Activated gamma-delta T cell treated with Interleukin-2 at 50 U/mL for 16 hours (primary cell): ENCODE results near the gene ABCC3.

Source experiments
- DNase-seq: peaks from one replicate; pipeline ENCODE4 v3.0.0-alpha.2; 2020

The ABCC3 gene

DNA sequence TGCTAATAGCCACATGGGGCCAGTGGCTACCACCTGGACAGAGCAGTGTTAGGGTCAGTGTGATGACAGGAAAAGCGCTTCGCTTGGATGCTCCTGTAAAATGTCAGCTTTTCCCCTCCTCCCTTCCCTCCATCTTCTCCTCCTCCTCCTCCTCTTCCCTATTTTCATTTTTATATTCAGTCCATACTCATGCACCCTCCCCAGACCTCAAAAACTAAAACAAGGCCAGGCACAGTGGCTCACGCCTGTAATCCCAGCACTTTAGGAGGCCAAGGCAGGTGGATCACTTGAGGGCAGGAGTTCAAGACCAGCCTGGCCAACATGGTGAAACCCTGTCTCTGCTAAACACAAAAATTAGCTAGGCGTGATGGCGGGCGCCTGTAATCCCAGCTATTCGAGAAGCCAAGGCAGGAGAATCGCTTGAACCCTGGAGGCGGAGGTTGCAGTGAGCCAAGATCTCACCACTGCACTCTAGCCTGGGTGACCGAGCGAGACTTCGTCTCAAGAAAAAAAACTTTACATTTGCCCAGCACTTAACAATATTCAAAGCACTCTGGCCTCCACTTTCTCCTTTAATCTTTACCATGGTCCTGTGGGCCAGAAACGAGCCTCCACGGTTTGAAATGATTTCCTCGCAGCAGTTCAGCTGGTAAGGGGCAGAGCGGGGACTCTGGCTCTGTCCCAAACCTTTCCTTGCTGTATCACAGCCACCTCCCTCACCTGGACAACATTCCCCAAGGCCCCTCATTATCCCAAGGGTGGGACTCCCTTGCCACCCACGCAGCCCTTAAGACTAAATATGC, 51.2 kb downstream of the ABCC3 start:
- no peak for DNase-seq

DNA sequence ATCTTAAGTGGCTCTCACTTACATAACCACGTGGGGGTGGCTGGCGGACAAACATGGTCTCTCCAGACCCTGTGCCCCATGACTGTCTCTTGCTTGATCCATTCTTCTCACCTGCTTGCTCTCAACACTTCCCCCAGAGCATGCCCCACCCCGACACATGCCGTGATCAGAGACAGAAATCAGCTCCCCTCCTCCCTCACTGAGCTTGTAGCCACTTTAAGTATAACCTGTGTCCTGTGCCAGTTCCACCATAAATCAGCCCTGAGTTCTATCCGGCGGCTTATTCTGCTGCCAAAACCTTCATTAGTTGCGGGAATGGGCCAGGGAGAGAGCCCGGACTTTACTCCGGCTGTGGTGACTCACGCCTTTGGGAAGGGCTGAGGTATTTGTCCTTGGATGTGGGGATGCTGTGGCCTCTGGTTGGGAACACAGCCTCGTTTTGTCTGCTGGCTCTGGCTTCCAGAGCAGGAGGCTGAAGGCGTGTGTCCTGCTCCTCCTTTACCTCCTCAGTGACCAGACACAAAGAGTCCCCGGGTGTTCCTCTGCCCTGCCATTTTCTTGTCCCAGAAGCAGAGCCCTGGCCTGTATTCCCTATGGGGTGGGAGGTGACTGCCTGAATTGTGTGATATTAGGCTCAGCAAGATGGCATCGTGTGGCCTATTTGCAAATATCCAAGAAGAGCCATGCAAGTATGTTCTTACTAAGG, 52.0 kb downstream of the ABCC3 start:
- DNase-seq: no peak

DNA sequence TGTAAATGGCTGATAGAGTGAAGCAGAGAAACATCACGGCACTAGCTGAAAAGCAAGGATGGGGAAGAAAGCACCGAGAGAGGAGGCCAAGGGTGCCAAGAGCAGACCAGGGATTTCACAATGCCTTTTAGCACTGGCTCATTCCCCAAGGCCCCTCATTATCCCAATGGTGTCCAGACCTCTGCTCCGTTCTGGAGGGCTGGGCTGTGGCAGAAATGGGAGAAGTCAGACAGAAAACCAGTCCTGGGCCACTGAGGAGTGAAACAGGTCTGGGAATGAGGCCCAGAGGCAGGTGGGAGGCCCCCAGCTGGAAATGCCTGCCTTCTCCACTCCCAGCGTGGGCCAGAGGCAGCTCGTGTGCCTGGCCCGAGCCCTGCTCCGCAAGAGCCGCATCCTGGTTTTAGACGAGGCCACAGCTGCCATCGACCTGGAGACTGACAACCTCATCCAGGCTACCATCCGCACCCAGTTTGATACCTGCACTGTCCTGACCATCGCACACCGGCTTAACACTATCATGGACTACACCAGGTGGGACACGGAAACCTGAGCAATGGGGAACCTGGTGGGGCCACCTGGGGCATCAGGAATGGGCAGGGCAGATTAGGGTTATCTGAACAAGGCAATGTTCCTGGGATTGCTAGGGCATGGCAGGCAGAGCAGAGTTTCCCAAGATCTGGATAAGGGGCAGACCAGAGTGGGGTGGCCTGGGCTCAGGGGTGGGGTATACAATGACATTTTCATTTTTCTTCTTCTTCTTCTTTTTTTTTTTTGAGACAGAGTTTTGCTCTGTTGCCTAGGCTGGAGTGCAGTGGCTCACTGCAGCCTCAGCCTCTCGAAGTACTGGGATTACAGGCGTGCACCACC, 52.8 kb downstream of the ABCC3 start:
- DNase-seq: no peak

DNA sequence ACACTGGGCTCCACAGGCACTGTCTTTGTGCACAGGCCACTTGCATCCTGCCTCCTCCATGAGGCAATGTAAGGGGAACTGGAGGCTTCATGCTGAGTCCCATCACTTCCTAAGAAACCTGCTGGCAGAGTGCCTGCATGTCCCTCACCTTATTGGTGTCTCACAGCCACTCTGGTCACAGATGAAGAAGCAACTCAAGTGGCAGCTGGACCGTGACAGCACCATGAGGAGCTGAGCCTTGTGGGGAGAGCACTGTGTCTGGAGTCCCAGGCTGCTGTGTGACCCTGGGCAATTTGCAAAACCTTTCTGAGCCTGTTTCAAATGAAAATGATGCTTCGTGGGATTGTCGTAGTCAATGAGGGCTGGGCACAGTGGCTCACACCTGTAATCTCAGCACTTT, 53.6 kb downstream of the ABCC3 start:
- DNase-seq: no peak

- DNase-seq: no peak
Observed at GRCh38 chr17:50689251-50689650, 54.6 kb downstream of the ABCC3 start.

DNA sequence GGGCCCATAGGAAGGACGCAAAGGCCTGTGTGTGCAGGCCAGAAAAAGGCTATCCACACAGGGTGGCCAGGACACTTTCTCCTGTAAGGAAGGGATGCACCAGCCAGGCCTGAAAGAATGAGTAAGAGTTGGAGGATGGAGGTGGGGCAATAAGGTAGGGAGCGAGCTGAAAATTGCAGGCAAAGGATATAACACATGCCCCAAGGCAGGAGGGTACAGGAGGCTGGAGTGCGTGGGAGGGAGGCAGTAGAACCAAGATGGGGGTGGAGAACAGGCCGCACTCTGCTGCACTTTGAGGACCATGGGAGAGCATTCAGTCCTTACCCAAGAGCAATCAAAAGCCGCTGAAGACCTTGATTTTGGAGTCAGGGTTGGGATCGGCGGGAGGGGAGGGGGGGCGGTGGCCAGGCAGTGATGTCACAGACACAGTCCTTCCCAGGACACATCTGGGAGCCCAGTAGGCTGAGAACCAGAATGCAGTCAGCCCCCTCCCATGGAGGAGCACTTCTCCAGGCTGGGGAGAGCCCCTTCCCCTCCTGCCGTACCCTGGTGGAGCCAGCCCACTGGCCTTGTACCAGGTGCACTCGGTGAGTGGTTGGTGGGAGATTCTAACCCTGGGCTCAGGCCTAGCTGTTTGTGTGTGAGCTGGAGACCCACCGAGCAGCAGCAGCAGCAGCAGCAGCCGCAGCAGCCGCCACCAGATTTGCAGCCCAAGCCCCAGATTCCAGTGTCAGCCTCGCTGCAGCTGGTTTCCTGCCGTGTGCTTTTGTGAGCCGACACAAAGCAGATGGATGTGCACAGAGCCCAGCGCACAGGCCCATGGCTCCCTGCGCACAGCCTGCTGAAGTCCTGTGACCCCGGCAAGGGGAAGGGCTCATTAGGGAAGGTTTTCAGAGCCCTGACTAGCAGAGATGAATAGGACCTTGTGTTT, 55.5 kb downstream of the ABCC3 start:
- no peak for DNase-seq

GRCh38 chr17:50690887-50691549, 56.3 kb downstream of the ABCC3 start:
- no peak for DNase-seq

- DNase-seq: no peak
Observed at GRCh38 chr17:50691550-50692447, 57.1 kb downstream of the ABCC3 start.

DNA sequence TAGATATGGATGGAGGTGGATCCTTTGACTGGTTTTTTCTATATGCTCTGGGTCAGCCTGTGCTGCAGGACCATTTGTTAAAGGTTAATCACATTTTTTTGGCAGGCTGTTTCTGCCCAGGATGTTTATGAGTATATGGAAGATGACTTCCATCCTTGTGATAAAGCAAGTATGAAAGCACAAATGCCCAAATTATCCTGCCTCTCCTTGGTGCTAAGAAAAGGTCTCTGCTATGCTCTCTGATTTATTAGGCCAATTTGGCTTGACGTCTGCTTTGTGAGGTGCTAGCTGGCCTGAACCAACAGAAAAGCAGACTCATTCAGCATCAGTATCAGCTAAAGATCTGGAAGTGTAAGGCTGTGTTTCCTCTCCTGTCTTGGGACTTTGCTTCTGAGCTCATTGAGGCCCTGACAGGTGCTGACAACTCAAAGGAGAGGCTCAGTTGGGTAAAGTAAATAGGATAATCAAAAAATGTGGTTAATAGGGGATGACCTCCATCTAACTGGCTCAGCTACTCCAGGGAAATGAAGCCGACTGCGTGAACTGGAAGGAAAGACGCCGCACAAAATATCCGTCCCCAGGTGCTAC, 57.9 kb downstream of the ABCC3 start:
- DNase-seq: no peak

DNA sequence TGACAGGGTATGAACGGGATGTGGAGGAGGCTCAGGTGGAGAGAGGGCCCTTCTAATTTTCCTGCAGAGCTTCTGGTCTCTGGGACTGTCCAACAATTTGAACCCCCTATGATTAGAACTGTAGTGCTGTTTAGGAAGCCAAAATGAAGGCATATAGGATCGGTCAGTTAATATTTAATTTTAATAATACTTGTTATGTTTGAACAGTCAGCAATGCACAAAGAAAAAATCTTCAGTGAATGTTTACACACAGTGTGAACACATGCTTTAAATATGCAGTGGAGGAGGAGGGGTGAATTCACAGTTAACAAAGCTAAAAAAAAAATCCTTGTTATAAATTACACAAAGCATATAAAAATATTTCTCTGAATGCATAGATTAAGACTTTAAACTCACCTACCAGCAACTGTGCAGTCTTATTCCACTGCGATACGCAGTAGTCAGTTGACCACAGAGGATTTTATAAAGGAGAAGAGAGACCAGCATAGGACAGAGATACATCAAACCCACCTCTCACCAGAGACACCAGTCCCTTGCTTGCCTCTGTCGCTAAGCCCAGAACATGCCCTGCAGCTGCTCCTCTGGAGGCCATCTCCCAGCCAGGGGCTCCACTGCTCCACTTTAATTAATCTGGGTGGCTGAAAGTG, 58.5 kb downstream of the ABCC3 start:
- no peak for DNase-seq

DNA sequence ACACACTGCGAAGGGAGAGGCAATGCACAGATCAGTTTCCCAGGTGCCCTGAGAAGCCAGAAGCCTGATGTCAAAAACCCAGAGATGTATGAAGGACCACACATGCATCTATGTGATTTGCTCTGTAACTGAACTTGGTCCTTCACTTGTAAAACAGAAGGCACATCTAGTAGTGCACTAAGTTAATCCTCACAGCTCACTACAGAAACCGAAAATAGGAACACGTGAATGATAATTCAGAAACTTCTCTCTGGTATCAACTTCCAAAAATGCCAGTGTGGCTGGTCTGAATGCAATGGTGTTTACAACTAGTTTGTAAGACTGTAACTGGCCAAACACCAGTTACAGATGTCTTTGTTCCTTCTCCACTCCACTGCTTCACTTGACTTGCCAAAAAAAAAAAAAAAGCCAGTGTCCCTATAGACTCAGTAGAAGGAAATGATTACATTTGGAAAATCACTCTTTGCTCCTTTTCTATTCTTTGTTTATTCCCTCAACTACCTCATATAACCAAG, 61.7 kb downstream of the ABCC3 start:
- DNase-seq: no peak

DNA sequence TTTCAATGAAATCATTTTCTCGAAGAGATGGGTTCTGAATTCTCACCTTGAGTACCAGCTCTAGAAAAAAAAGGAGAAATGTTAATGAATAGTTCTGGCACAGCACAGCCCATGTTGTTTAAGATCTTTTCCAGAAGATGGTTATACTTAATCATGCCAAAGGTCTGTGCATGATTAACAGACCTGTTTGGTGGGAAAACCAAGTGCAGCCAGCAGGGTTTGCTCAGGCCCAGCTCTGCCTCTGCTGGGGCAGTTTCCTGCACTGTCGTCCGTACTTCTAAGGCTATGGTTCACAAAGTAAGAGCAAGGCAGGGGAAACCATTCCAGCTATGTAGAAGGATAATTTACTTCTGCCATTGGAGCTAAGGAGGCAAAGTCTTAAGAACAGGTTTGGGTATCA, 62.4 kb downstream of the ABCC3 start:
- no peak for DNase-seq

DNA sequence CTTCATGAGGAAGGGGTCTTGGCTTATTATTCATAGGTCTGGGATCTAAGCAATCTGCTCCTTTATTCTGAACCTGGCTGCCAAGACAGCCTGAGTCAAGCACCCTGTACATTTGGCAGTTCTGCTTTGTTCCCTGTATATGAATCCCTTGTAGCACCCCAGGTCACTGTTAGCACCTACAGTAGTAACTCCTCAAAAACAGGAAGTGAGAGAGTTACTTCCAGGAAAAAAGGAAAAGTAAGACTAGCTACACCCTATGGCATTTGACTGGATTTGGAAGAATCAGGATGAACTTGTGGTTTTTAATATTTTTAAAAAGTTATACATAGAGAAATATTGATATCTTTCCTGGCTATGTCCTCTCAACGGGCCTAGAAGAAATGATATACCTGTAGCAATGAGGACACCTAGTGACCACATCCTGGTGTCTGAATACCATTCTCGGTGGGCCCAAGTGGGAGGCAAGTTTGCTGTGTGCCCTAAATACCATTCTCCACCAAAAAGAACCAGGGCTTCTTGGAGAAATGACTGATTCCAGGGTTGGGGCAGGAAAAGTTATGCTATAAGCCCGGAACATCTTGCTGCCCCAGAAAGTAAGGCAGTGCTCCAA, 63.1 kb downstream of the ABCC3 start:
- no peak for DNase-seq

DNA sequence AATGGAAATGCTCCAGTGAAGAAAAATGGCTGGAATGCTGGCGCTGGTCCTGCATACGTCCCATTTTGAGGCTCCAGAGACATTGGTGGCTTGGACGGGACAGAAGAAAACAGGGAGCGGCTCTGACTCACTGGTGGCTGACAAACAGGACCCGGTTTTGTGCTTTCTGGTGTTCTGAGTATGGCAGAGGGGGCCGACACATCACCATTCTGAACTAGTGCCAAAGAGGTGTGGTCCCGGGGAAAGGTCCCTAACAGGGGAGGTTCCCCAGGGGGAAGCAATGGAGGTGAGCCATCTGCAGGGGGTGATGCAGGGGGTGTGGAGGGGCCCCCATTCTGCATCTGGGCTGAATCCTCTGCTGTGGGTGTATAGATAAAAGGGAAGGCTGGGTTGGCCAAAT, 64.7 kb downstream of the ABCC3 start:
- DNase-seq: no peak

- DNase-seq: no peak
Observed at GRCh38 chr17:50703162-50703561, 68.5 kb downstream of the ABCC3 start.

- DNase-seq: peak; percentile 88
Observed at GRCh38 chr17:50707289-50708049, 72.8 kb downstream of the ABCC3 start, which contains the start of gene ANKRD40. Gene ANKRD40 (minus strand): TSS chr17:50707914. CDS start chr17:50707654, 260 bp downstream.

GRCh38 chr17:50708050-50709000, 73.6 kb downstream of the ABCC3 start:
- DNase-seq: no peak
